GM12878 (cell line): ENCODE measurements around the gene POU2AF1.

Source experiments
- BRCA1 ChIP-seq: IDR thresholded peaks from 2 replicates; pipeline ENCODE4 v1.6.1; 2011; ENCODE audit warnings: low read depth, low read length, improper control_type of control experiment
- MAX ChIP-seq: IDR thresholded peaks from 2 replicates; pipeline ENCODE4 v1.6.1; 2012; ENCODE audit warnings: low read depth, low read length, improper control_type of control experiment

GRCh38 chr11:111352231-111352746 lies 26.8 kb downstream of the POU2AF1 start:
- no peak for TF ChIP-seq MAX
- no peak for TF ChIP-seq BRCA1
